HG03342 (cell line): Measurements from ENCODE around the gene STK32B.
"Not testable (repeated sequence)": the region's sequence is repeated elsewhere in the genome, so short reads cannot be mapped to it uniquely, and the experiment has no call there.

ENCODE experiments used
- ATAC-seq: cut with Tn5 transposase; IDR thresholded peaks from one replicate; pipeline ENCODE4 v1.9.1; 2021; ENCODE audit warnings: mild to moderate bottlenecking, moderate library complexity; ENCODE audit not compliant: unreplicated experiment

STK32B gene

DNA sequence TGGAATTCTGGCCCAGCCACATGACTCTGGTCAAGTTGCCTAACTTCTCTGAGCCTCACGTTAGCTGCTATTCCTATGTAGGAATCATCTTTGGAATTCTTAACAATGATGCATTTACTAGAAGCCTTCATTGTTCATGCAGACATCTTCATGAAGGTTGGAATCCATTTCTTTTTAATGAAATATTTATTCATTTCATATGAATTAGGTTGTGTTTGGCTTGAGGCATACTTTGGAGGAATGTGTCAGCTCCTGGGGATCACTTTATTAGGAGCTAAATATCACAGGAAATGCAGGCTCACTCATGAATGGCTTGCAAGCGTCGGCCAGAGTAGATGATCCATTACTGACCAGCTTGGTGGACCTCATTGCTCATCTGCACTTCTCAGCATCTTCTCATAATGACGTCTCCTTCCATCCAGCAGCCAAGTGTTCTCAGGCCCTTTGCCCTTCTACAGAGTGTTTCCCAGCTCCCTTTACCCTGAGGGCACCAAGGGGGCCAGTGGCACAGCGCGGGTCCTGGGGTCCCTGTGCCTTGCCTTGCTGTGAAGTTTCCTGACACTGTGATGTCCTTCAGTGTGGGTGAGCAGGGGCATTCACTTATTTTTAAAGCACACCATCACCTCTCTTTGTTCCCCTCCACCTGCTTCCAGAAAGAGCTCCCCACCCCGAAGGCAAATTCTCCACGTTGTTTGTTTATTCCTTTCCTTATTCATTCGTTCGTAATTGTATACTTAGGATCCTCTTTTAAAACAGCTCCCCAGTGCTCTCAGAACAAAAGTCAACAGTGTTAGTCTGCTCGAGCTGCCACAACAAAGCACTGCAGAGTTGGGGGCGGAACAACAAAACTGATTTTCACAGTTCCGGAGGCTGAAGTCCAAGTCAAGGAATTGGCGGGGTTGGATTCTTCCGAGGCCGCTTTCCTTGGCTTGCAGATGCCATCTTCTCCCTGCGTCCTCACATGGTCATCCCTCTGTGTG is 106.8 kb downstream of the STK32B start:
- ATAC-seq = no peak

DNA sequence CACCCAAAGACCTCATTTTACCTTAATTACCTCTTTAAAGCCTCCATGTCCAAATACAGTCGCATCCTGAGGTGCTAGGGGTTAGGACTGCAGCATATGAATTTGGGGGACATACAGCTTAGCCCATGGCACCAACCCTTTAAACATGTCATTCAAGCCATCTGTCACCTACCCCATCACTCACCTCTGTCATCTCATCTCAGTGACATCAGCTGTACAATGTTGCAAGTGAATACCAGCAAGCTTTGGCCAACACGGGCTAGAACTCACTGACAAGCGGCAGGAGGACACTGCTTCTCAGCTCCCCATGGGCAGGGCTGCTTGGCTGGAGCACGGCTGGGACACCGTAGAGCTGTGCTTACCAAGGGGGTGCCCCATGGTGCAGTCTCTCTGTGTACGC is 107.5 kb downstream of the STK32B start:
- no peak for ATAC-seq

GRCh38 chr4:5160668-5161067 is 109.4 kb downstream of the STK32B start:
- ATAC-seq = no peak

DNA sequence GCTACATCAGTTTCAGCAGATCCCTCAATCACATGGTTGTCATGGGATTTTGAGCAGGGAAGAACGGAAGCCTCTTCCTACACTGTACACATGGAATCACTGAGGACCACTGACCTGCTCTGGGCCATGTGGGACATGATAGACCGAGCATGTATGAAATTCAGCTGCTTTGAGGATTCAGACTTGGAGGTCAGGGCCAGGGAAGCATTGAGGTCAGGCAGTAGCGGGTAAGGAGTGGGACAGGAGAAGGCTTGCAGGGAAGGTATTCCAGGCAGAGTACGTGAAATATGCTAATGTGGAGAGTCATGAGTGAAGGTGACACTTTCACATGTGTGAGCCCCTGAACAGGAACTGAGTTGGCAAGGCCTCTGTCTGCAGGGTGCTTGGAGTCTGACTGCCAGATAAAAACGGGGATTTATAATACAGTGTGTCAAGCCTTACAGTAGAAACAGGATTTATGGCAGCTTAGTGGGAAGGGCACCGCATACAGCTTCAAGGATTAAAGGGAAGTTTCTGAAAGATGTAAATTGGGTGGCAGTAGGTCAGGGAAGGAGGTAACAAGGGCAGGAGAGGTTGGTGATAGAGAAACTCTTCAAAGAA is 111.7 kb downstream of the STK32B start:
- no peak for ATAC-seq

DNA sequence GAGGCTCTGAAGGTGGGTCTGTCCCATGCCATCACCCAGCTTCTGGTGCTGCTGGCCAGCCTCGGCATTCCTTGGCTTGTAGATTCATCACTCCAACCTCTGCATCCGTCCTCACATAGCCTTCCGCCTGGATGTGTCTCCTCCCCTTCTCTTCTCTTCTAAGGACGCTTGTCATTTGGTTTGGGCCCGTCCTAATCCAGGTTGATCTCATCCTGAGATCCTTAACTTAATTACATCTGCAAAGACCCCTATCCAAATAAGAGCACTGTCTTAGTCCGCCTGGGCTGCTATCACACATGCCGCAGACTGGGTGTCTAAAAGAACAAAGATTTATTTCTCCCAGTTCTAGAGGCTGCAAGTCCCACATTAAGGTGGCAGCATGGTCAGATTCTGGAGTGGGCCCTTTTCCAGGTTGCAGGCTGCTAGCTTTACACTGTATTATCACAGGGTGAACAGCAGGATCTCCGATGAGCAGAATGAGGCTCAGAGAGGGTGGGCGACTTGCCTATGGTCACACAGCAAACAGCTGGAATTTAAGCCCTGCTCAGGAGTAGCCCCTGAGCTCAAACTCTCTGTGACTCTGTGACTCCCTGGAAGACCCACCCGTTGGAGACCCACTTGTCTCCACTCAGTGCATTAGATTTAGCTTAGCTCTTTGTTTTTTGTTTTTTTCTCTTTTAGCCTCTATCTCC is 113.1 kb downstream of the STK32B start:
- no peak for ATAC-seq

DNA sequence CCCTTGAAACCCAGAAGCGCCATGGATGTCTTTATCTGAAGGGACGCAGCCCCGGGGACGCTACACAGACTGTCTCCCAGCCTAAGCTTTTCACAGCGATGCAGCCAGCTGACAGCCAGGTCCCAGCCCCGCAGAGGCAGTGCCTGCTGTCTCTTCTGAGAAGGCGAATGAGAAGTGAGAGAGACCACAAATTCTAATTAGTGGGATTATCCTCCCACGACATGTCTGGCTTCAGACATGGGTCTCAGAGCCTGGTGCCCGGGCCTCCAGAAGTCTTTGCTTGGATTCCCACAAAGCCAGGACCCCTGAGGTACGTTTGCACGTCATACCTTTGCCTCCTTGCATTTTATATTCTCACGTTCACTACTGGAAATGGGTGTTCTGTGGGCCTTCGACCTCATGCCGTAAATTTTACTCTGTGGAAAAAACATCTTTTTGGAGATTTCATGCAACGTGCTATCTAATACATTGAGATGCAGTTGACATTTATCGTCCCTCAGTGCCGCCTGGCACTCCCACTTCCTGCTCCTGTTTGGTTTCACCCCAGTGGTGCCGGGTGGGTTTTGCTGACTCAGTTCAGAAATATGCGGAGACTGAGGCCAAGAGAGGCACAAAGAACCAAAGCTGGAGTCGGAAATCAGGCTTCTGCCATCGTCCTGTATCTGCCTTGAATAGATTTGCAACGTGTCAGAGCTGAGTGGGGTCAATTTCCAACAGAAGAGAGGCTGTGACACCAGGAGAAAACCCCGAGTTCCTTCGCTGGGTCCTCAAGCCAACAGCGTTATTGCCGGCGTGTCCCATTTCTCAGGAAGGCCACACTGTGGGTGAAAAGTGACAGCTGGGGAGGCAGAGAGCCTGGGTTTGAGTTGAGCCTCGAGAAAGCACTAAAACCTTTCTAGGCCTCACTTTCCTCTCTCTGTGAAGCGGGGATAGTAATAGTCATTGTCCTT is 114.4 kb downstream of the STK32B start:
- no peak for ATAC-seq

DNA sequence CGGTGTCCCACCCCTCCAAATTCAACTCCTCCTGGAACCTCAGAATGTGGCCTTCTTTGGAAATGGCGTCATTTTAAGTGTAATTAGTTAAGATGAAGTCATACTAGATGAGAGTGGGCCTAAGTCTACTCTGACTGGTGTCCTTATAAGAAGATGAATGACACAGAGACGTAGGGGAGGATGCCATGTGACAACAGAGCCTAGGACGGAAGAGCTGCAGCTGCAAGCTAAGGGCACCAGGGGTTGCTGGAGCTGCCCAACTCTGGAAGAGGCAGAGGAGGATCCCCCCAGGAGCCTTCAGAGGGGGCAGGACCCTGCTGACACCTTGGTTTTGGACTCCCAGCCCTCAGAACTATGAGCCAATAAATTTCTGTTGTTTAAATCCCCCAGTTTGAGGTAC is 115.1 kb downstream of the STK32B start:
- ATAC-seq = no peak

GRCh38 chr4:5168891-5169290 is 117.6 kb downstream of the STK32B start:
- no peak for ATAC-seq

DNA sequence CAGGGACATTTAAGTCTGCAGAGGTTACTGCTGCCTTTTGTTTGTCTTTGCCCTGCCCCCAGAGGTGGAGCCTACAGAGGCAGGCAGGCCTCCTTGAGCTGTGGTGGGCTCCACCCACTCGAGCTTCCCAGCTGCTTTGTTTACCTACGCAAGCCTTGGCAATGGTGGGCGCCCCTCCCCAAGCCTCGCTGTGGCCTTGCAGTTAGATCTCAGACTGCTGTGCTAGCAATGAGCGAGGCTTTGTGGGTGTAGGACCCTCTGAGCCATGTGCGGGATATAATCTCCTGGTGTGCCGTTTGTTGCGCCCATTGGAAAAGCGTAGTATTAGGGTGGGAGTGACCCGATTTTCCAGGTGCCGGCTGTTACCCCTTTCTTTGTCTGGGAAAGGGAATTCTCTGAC is 124.6 kb downstream of the STK32B start:
- not testable (repeated sequence) for ATAC-seq

DNA sequence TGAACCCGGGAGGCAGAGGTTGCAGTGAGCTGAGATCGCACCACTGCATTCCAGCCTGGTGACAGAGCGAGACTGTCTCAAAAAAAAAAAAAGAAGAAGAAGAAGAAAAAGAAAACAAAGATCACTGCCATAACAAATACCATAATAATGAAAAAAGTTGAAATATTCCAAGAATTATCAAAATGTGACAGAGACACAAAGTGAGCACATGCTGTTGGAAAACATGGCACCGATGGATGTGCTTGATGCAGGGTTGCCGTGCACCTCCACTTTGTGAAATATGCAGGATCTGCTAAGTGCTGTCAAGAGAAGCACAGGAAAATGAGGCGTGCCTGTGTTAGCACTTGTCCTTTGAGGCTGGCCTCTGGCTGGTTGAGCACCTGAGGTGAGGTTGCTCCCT is 133.3 kb downstream of the STK32B start:
- ATAC-seq = no peak

GRCh38 chr4:5185551-5185950 is 134.3 kb downstream of the STK32B start:
- no peak for ATAC-seq

- ATAC-seq = no peak
Observed at GRCh38 chr4:5186271-5187064, 135.2 kb downstream of the STK32B start.

- no peak for ATAC-seq
Observed at GRCh38 chr4:5188130-5188529, 136.8 kb downstream of the STK32B start.

- ATAC-seq = no peak
Observed at GRCh38 chr4:5191831-5192230, 140.6 kb downstream of the STK32B start.

DNA sequence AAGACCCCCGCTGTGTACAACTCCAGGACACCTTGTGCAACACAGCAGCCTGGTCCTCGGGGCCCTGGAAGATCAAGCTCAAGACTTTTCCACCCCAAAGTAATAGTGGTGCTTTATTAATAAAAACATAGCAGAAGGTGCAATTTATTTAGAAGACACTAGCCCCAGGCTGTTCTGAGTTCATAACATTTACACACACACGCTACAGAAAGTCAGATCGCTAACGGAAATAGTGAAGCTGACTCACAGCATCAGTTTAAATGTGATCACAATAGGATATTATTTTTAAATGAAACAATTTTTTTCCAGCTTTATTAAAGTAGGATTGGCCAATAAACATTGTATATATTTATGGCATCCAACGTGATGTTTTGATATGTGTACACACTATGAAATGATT is 141.0 kb downstream of the STK32B start:
- no peak for ATAC-seq

DNA sequence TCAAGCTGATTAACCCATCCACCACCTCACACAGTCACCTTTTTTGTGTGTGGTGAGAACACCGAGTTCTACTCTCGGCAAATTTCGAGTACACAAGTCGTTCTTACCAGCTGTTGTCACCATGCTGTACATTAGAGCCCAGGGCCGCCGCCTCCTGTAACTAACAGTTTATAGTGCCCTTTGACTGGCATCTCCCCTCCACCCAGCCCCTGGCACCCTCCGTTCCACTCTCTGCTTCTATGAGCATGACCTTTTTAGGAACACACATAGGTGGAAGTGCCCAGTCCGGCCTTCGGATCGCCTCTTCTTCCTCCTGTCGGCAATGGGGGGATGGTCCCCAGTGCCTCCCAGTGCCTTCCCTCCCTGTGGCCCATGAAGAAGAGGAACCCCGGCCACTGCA is 141.4 kb downstream of the STK32B start:
- ATAC-seq = no peak

GRCh38 chr4:5198656-5199541 is 147.6 kb downstream of the STK32B start:
- ATAC-seq = no peak

DNA sequence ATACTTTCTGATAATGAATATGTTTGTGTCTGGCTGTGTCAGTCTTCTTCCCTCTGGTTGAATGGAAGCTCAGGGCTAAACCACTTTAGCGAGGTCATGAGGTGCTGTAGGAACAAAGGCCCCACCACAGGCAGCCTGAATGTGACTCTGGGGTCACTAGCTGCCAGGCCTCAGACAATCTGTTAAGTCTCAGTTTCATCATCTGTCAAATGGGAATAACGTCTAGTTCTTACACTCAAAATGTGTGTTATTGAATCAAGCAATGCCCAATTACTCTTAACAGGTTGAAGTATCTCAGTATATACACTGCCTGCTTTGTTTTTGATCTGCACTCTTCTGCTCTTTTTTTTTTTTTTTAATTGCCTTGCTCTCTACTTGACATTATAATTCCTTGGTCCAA is 148.6 kb downstream of the STK32B start:
- ATAC-seq = no peak

- ATAC-seq = no peak
Observed at GRCh38 chr4:5200513-5200912, 149.2 kb downstream of the STK32B start.
